GM19468 (cell line): ENCODE data around the gene DPP6.

ENCODE experiments used
- ATAC-seq: cut with Tn5 transposase; IDR thresholded peaks from one replicate; pipeline ENCODE4 v1.9.1; 2021; ENCODE audit warnings: mild to moderate bottlenecking, moderate library complexity, moderate number of reproducible peaks; ENCODE audit not compliant: unreplicated experiment; ENCODE audit errors: extremely low read depth

Gene DPP6

DNA sequence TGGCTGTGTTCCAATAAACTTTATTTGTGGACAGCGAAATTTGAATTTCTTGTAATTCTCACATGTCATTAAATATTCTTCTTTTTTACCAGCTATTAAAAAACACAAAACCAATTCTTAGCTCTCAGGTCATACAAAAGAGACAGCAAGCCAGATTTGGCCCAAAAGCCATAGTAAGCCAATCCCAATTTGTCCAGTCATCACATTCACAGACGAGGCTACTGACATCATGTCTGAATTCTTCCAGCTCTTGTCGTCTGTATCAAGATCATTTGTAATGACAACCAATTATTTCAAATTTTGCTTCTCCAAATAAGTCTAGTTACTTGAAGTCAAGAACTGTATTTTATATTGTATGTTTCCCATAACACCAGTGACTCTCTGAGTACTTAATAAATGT is 684.2 kb downstream of the DPP6 start:
- ATAC-seq = no peak

DNA sequence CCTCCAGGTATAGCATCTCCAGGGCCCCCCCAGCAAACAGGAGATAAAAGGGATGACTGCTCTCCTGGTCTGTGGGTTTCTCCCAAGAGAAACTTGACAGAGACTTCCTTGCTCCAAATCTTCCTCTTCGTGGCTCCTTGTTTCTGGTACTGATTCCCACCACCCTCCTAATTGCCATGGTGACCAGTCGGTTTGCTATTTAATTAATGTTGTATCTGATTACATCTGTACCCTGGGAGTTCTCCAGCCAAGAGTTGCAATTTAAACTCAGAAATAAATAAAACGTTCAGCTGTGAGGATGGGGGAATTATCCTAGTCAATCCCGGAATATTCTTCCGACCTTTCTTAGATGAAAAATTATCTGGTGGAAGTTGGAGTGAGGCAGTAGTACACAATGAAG is 686.0 kb downstream of the DPP6 start:
- no peak for ATAC-seq

DNA sequence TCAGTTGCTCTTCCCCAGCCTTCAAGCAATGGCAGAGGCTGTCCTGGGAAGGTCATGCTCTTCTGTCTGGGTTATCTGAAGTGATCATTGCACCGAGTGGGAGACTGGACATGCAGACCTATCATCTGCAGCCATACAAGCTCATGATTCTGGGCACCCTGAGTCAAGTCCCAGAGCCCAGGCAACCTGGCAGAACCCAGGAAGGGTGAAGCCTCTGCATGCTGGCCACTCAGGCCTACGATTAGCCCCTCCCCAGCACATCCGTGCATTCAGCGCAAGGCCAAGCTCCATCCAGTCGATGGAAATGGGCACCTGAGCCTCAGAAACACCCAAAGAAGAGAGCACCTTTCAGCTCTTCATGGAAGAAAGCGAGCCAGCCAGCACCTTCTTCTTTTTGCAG is 688.9 kb downstream of the DPP6 start:
- no peak for ATAC-seq

DNA sequence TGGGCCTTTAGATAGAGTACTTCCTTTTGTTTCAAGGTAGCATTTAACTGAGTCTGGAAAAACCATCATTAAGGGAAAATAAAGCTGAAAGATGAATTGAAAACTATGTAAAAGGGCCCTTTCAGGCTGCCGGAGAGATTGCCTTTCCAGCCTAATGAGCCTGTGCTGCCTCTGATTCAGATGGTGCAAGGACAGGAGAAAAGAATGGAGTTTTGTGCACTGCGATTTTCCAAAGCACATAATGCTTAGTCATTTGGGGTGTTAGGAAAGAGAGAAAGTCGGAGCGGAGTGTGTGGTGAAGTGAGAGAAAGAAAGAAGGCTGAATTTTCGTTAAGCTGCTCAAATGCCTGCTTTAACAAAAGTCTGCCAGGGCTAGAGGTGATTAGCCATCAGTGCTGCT is 691.0 kb downstream of the DPP6 start:
- no peak for ATAC-seq

DNA sequence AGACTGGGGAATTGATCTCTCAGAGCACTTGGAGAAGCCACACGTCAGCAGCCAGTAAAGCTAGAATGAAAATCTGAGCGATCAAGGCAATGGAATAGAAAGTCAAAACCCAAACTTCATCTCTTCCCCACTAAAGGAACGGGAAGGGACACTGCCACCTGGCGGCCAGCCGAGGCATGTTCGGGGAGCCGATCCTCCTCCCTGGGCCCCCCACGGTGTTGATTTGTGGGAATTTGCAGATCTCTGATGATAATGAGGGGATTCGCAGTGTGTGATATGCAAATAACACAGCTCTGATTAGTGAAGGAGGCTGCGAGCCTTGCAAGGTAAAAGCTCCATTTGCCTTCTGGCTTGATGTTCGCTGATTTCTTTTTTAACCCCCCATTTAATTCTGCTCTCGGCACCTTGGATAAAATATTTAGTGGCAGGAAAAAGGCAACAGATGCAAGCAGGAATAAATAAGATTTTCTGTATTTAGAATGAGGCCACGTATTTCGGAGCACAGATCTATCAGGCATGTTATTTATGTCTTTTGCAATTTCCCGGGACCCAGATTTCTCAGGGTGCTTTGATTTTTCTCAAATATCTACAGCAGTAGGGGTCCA is 692.2 kb downstream of the DPP6 start:
- no peak for ATAC-seq

DNA sequence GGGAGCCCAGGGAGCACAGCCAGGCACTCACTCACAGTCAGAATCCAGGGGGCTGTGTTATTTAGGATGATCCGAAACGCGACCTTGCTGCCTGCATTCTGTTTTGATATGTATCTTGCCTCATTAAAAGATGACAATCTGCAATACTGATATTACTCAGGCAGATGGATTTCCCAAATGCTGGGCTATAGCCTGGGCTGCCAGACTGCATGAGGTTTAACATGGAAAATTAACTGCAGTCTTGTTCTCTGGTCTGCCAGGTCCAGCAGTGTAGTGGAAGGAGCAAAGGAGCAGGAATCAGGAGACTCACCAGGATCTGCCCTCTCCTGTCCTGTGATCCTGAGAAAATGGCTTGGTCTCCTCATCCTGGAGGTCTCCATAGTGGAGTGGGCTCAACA is 692.7 kb downstream of the DPP6 start:
- ATAC-seq = no peak

DNA sequence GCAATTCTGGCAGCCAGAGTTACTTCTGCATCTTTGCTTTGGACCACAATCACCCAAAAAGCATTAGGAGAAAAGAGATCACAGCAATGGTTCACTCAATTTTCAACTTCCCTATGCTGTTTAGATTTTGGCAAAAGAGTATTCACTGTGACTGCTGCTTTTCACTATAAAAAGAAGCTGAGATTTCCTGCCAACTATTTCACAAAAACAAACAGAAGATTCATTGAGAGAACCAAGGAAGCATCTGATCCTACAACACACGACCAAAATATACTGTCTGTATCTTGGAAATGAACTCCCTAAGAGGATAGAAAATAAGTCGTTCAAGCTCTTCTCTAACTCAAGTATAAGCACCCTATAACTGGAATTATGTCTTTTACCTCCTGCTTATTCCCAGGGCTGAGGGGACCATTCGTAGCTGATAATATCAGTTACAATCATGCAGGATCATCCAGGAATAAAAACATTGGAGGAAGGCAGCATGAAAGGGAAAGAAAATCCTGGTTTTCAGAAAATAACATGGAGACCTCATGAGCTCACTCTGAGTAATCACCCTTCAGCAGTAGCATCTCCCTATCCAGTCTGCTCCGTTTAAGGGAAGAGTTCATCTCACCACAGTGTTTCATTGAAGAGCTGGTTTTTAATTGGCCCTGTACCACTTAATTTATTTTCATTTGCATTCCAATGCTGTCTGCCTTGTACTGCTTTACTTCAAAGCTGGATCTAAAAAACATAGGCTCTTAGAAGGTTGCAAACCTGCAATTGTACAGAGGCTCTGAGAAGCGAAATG is 694.6 kb downstream of the DPP6 start:
- no peak for ATAC-seq

DNA sequence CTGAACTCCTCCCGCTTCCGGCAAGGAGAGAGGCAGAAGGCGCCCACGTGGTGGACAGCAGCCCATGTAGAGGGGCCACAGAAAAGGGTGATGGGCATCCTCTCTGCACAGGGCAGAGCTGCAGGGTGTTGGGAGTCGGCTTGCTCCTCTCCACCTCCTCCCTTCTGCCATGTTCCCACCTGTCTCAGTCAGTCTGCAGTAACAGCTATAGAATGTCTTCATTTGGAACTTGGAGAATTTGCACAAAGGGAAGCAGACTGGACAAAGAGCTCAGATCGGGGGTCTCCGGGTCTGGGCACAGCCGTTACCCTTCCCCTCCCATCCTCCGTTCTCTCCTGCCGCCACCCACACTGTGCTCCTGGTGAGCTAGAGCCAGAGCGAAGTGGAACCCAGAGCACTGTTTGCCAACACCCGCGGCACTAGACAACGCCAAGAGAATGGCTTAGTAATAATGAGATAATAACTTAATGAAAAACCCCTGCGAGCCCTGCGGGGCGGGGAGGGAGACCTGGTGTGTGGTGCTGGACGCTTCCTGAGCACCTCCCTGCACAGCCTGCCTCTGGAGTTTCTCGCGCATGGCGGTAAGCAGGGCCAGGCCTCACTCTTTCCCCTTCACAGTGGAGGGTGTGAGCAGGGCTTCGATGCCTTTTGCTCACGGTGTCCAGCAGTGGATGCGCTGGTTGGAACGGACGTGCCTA is 696.0 kb downstream of the DPP6 start:
- no peak for ATAC-seq

DNA sequence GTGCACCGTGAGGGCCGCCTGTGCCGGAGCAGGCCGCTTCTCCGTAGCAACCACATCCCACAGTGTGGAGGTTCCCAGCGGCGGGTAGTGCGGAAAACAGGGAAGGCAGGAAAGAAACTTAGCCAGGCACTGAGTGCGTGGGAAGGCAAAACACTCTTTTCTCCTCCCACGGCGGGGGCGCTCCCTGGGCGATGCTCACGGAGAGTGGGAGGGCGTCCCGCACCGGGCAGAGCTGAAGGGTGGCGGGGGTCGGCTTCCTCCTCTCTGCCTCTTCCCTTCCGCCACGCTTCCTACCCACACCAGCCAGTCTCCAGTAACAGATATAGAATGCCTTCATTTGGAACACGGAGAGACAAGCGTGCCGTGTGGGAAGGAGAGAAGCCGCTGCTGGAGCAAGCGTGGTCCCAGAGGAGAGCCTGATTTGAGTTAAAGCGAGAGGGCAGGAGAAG is 698.2 kb downstream of the DPP6 start:
- no peak for ATAC-seq

DNA sequence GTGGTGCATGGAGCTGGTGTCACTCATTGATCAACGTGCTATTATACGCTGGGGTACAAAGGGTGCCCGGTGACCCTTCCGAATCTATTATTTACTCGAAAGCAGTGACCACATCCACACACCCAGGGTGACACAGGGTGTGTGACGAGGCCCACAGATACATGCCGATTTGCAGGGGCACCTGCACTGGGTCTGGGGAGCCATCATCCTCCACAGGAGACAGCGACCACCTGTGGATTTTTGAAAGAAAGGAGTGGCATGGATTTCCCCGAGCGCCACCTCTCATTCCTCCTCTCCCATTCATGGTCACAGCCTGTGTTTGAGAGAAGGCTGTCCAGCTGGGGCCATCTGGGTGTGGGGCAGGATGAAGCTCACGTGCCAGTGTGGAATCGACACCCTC is 701.0 kb downstream of the DPP6 start:
- no peak for ATAC-seq

DNA sequence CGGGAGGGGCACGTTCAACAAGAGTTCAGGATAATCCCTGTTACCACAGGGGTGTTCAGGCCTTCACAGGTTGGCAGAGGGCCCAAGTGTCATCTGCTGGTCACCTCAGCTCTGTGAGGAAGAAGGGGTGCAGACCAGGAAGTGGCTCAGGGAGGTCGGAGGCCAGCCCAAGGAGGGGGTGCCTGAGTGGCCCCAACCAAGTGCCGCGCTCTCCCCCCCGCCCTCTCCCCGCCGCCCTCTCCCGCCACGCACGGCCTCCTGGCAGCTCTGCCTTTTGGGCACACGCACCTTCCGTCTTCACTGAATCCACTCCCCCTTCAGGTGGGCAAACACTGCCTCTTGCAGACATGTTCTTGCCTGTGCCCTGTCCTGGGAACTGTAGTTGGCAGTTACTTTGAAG is 705.6 kb downstream of the DPP6 start:
- no peak for ATAC-seq

DNA sequence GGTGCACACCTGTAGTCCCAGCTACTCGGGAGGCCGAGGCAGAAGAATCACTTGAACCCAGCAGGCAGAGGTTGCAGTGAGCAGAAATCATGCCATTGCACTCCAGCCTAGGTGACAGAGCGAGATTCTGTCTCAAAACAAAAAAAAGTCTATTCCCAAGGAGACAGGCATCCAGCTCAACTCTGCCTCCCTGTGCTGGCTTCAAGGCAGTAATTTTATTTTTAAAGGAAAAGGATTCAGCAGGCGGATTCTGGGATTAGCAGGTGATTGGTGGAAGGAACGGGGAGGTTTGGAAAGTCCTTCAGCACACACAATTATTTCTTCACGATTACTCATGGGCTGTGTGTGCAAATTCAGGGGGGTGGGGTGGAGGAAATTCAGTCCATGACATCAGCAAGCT is 707.8 kb downstream of the DPP6 start:
- ATAC-seq = no peak

DNA sequence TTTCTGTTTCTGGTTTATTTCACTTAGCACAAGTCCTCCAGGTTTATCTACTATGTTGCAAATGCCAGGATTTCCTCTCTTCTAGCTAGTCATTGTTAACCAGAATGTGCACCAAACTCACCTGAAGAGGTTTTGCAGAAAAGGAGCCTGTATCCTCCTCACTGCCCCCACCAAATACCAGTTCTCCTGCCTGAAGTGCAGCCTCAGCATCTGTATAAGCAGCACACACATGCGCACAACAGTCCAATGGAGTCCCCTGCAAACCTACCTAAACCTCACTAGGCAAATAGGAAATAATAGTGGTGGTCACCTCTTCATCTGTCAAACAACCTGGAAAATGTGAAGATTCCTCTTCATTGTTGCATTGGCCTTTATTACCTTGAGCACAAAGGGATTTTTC is 712.9 kb downstream of the DPP6 start:
- ATAC-seq = no peak

DNA sequence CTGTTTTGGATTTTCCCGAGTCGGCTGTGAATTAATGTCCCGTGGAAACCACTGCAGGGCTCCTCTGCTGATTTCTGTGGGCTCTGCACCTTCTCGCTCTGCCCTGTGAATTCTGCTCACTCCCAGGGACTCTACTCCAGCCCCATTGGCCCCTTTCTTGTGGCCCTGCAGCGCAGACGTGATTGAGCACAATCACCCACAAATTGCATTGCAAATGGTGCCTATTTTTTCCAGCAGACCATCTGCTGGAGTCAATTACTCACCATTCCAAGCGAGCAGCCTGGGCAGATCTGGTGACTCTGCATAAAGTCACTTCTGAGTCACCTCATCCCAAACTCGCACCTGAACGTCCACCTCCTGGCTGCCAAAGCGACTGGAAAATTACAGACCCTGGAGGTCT is 714.9 kb downstream of the DPP6 start:
- no peak for ATAC-seq

DNA sequence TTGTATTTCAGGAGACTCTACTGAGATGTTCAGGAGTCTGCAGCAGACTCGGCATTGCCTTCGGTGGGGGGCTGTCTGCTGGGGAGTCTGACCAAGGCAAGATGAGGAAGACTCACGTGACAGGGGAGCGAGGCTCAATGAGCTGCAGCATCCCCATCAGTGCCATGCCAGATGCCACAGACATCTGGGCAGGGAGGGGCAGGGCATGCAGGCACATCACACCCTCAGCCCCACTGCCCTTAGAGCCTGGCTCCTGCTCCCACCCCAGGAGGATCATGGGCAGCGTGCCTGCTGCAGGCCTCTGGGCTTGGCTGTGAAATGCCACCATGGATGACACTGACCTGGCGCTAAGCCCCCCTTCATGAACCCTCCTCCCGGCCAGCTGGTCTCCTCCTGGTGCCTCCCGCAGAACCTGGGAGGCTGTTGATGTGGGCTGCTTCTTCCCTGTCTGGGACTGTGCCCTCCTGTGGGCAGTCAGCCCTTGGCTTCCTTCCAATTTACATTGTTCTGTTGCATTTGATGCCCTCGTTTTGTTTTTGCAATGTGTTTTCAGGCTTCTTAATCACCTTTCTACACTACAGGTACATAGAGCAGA is 715.7 kb downstream of the DPP6 start:
- no peak for ATAC-seq

DNA sequence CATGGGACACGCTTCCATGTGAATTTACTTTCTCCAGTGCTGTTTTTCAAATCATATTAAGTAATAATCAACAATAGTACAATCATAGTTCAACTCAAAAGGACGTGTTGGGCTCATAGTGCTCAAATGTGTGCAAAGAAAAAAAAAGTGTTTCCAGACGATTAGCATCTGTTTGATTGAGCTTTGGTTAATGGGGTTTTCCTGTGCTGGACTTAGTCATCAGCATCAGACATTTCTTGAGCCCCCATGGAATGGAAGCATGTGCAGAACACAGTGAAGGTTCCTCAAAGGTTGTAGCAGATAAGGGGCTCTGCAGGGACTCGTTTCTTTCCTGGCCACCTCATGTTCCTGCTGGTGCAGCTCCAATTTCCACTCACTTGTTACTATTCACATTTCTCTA is 716.8 kb downstream of the DPP6 start:
- no peak for ATAC-seq

DNA sequence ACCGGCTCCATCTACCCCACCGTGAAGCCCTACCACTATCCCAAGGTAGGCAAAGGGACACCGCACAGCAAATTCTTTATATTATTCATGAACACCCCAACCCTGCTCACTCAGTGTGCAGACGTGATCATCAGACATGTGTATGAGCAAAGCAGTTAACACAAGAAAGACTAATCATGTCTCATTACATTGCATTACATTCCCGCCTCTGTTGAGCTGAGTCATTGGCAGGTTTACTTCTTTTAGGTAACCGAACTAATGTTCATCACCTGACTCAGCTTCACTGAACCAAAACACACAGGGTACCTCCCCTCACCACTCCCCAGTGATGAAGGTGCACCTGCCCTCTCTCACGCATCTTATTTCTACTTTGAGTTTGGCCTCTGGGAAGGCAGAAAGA is 717.3 kb downstream of the DPP6 start:
- ATAC-seq = no peak

DNA sequence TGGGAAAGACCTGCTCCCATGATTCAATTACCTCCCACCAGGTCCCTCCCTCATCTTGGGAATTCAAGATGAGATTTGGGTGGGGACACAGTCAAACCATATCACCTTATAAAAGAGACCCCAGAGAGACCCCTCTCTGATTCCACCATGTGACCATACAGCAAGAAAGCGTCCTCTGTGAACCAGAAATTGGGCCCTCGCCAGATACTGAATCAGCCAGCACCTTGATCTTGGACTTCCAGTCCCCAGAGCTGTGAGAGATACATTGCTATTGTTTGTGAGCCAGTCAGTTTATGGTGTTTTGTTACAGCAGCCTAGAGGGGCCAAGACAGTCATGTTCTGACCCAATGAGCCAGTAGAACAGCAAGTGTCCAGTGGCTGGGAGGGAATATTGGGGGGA is 718.2 kb downstream of the DPP6 start:
- ATAC-seq = no peak

DNA sequence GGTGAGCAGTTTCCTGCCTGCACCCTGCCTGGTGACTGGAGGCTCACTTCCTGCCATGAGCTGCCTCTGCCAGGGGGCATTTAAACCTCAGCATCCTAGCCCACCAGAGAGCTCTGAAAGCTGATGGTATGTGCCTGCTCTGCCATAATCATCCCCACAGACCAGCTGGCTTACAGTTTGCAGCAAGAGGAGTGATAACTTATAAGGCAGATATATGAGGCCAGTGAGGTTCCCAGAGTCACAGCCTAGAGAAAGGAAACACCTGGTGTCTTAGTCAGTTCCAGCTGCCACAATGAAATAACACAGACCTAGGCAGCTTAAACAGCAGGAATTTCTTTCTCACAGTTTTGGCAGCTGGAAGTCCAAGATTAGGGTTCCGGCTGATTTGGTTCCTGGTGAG is 718.8 kb downstream of the DPP6 start:
- no peak for ATAC-seq

DNA sequence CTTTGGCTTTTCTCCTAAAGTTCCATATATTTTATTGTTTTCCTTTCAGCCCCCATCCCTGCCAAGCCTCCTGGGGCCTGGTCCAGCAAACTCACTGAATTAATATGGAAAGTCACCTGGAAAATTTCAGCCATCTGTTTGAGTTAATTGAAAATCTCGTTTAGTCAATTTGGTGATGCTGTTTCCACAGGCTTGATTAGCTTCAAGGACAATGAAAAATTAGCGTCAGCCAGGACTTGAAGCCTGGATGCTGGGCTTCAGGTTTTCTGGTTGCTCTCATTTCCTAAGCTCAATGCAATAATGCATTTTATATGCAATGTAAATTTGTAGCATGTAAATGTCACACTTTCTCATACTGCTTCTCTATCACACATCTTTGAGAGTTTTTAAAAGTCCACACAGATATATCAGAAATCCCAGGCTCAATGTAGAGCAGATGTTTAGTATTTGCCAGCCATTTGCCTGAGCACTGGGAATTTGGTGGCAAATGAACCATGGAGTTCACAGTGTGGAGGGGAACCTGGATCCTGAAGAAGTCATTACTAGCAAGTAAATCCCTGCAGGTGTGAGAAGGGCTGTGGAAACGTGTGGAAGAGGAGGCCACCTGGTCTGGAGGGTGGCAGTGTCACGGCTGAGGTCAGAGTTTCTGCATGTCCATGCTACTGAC is 722.2 kb downstream of the DPP6 start:
- no peak for ATAC-seq

DNA sequence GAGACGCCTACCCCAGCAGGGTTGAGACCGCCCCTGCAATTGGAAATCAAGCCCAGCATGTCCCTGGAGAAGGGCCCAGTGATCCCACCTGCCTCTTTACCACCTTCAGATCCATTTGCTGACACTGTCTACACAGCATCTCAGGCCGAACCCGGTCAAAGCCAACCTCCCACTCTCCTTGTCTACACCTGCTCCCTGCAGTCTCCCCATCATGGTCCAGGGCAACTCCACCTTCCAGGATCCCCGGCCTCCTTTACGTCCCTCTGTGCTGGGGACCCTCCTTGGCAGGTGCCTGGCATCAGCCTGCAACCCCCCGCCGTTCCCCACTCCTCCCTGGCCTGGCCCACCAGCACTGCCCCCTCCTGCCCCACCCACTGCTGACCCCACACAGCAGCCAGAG is 723.5 kb downstream of the DPP6 start:
- ATAC-seq = no peak
